Esophagus muscularis mucosa (tissue), 4 donors: ENCODE data around the gene INTS3.

Experiments used
- EP300 ChIP-seq: sonication (generic); formaldehyde crosslinking; IDR thresholded peaks from one replicate; pipeline ENCODE4 v1.6.1; 2017; ENCODE audit warnings: antibody characterized with exemption
- POLR2AphosphoS5 ChIP-seq, 2 donors: sonication (generic); formaldehyde crosslinking; IDR thresholded peaks; one replicate each; pipeline ENCODE4 v1.6.1; 2017; ENCODE audit warnings: antibody characterized with exemption in 2 of 2
- TF ChIP-seq, protein P1 (sequence below), 3 experiments: fragments of 200-600 bp in 2 of 3; fragments of 450-650 bp in 1 of 3; sonication (generic) in 2 of 3; IDR thresholded peaks; one replicate each; pipeline ENCODE4 v1.5.1; 2017 to 2019; ENCODE audit warnings: antibody characterized with exemption in 3 of 3, mild to moderate bottlenecking in 2 of 3, moderate library complexity in 1 of 3

GRCh38 chr1:153748903-153749302, 21.1 kb downstream of the INTS3 start:
- TF ChIP-seq, protein P1, sequence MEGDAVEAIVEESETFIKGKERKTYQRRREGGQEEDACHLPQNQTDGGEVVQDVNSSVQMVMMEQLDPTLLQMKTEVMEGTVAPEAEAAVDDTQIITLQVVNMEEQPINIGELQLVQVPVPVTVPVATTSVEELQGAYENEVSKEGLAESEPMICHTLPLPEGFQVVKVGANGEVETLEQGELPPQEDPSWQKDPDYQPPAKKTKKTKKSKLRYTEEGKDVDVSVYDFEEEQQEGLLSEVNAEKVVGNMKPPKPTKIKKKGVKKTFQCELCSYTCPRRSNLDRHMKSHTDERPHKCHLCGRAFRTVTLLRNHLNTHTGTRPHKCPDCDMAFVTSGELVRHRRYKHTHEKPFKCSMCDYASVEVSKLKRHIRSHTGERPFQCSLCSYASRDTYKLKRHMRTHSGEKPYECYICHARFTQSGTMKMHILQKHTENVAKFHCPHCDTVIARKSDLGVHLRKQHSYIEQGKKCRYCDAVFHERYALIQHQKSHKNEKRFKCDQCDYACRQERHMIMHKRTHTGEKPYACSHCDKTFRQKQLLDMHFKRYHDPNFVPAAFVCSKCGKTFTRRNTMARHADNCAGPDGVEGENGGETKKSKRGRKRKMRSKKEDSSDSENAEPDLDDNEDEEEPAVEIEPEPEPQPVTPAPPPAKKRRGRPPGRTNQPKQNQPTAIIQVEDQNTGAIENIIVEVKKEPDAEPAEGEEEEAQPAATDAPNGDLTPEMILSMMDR (IDR thresholded peaks at IDR 0.05) = no peak
- TF ChIP-seq POLR2AphosphoS5 (IDR thresholded peaks at IDR 0.05) (no peak), EP300 (no peak)
